GM19351 (cell line): Measurements from ENCODE around the gene REV3L.
A peak's percentile ranks its signal among the peaks of the same experiment; 100 is the strongest.

Source experiments
- ATAC-seq: cut with Tn5 transposase; IDR thresholded peaks from one replicate; pipeline ENCODE4 v1.9.1; 2021; ENCODE audit warnings: mild to moderate bottlenecking, moderate library complexity; ENCODE audit not compliant: unreplicated experiment

REV3L gene

GRCh38 chr6:111429571-111429970, 53.4 kb downstream of the REV3L start:
- no peak for ATAC-seq

DNA sequence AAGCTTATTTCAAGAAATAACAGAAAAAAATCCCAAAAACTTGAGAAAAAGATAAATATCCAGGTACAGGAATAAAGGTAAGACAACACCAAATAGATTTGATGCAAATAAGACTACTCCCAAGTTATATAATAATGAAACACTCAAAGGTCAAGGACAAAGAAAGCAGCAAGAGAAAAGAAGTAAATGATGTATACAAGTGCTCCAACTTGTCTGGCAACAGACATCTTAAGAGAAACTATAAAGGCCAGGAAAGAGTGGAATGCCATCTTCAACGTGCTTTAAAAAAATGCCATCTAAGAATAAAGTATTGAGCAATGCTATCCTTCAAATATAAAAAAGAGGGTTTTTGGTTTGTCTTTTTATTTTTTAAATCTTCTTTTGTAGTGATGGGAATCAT, 54.2 kb downstream of the REV3L start:
- no peak for ATAC-seq

GRCh38 chr6:111427341-111428116, 55.5 kb downstream of the REV3L start:
- peak; percentile 64 for ATAC-seq

- ATAC-seq: no peak
Observed at GRCh38 chr6:111423960-111424846, 58.8 kb downstream of the REV3L start.

DNA sequence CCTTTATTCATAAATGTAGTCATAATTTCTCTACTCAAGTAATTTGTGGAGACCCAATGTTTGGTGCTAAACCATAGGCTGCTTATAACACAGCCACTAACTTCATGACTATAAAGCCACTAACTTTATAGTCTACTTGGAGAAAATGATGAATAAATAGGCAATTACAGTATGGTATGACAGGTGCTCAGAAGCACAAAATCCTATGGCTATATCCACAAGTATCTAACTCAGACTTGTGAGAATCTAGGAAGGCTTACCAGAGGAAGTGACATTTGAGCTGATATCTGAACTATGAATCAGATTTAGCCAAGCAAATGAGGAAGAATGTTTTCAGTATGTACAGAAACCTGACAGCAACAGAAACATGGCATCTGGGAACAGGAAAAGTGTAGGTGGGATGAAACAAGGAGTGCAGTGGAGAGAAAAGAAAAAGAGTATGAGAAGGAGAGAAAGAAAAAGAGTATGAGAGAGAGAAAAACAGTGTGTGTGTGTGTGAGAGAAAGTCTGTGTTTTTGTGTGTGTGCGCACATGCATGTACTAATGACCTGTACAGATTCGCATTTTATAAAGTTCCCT, 59.9 kb downstream of the REV3L start:
- no peak for ATAC-seq

- ATAC-seq: no peak
Observed at GRCh38 chr6:111418971-111419693, 63.9 kb downstream of the REV3L start.

DNA sequence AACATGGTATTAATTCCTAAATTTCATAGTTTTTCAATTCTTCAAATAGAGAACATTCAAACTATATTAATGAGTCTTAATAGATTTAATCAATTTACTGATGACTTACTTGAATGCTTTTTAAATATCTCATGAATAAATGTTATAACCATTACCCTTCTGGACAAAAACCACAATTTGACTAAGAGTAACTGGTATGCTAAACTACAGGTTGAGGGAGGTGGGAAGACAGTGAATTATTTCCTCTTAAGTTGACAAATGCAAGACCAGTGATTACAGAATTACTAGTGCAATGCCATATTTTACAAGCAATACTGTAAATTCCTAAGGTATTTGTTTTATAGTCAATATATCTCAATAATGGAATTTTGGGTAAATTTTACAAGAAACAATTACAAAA, 65.1 kb downstream of the REV3L start:
- no peak for ATAC-seq

GRCh38 chr6:111417181-111417585, 65.8 kb downstream of the REV3L start:
- no peak for ATAC-seq

- ATAC-seq: no peak
Observed at GRCh38 chr6:111416529-111416928, 66.5 kb downstream of the REV3L start.

- no peak for ATAC-seq
Observed at GRCh38 chr6:111414373-111414772, 68.6 kb downstream of the REV3L start.

GRCh38 chr6:111411978-111412566, 70.9 kb downstream of the REV3L start:
- peak; percentile 77 for ATAC-seq

DNA sequence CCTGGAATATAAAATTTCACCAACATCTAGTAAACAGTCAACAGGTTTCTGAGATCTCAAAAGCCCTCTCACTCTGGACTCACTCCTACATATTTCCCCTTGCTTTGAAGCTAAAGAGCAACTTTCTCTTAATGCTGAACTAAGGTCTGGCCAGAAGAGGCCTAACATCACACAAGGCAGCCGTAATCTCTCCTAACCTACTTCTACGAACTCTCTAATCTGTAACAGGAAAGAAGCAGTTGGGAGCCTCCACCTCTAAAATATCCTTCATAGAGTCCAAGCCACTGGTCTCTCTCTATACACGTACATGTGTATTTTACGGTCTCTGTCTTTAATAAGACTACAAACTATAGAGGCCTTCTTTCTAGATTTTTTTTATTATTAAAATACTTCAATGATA, 72.0 kb downstream of the REV3L start:
- no peak for ATAC-seq

GRCh38 chr6:111410371-111410770, 72.6 kb downstream of the REV3L start:
- no peak for ATAC-seq

GRCh38 chr6:111409430-111409829, 73.6 kb downstream of the REV3L start:
- no peak for ATAC-seq

DNA sequence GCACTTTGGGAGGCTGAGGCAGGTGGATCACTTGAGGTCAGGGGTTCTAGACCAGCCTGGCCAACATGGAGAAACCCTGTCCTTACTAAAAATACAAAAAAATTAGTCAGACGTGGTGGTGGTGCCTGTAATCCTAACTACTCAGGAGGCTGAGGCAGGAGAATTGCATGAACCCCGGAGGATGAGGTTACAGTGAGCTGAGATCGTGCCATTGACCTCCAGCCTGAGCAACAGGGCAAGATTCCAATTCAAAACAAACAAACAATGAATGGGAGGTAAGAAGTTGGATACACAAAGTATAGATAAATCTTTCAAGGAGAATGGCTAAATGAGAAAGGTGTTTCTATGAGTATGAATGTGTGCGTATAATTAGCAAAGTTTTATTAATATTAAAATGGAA, 75.3 kb downstream of the REV3L start:
- no peak for ATAC-seq

DNA sequence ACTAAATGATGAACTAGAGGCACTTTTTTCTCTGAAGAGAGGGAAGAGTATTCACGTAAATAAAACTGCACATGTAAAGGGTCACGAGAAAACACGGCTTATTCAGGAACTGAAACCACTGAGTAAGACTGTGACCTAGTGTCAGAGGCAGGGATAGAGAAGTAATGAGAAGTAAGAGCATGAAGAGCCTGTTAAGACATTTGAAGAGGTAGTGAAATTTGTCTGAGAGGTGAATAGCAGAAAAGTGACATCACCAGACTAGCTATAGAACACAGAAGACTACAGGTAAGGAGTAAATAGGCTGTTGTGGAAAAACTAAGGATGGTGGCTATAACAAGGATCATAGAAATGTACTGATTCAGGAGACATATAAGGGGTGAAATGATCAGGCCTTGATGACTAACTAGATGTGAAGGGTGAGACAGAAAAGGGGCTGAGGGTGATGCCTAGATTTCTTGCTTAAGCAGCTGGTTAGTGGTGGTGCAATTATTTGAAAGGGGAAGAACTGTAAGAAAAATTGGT, 76.8 kb downstream of the REV3L start:
- peak; percentile 99 for ATAC-seq

- ATAC-seq: no peak
Observed at GRCh38 chr6:111403388-111403787, 79.6 kb downstream of the REV3L start.

DNA sequence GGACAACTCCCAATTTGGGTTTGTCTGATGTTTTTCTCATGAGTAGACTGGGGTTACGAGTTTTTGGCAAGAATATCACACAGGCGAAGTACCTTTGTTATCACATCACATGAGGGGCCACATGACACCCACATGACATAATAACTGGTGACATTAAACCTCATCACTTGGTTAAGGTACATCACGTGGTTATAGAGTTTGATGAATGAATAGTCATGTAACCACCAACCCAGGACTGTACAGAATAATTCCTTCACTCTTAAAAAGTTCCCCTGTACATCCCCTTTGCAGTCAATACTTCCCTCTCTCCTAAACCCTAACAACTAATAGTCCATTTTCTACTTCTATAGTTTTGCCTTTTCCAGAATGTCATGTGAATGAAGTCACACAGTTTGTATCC, 83.4 kb downstream of the REV3L start:
- ATAC-seq: no peak

GRCh38 chr6:111388681-111389080, 94.3 kb downstream of the REV3L start:
- ATAC-seq: no peak

- no peak for ATAC-seq
Observed at GRCh38 chr6:111382476-111383294, 100.3 kb downstream of the REV3L start.
